A673 (cell line): ENCODE data around the gene HPRT1. TPM values are rescaled to one million over a fixed set of nuclear protein-coding genes. Genes with fewer than 3 reads are reported as not detected.
"Not testable (repeated sequence)": the region's sequence is repeated elsewhere in the genome, so short reads cannot be mapped to it uniquely, and the experiment has no call there.

Experiments
- BruUV-seq: library from RNA; stranded (reverse); fragments of 400-500 nt; replicated peaks from 2 replicates; lab custom pipeline; 2021; lab: Mats Ljungman, UMichigan
- CTCF ChIA-PET: fragments of 300-600 bp; sonication (Branson Sonifier 250); formaldehyde crosslinking; loops from one replicate; lab custom pipeline; 2022; ENCODE audit warnings: antibody characterized with exemption; lab: Charles Lee
- POLR2A ChIA-PET: fragments of 300-600 bp; sonication (Branson Sonifier 250); formaldehyde crosslinking; loops from one replicate; lab custom pipeline; 2022; ENCODE audit warnings: antibody characterized with exemption; ENCODE audit not compliant: low non-redundant PET; lab: Charles Lee
- DNase-seq: peaks from one replicate; pipeline ENCODE4 v3.0.0-alpha.2; 2015; ENCODE audit warnings: low spot score
- H3K27ac ChIP-seq: fragments of 200-600 bp; sonication (generic); 2 replicates; pipeline ENCODE4 v1.5.1; 2016; ENCODE audit warnings: mixed run types, low read depth, mild to moderate bottlenecking, mixed read lengths, antibody characterized with exemption, low read length; ENCODE audit not compliant: poor library complexity, severe bottlenecking
- H3K27me3 ChIP-seq: fragments of 200-600 bp; sonication (generic); replicated peaks from 2 replicates; pipeline ENCODE4 v1.6.1; 2017; ENCODE audit warnings: mixed run types, low read depth, mild to moderate bottlenecking, mixed read lengths, antibody characterized with exemption, low read length; ENCODE audit not compliant: insufficient read depth, poor library complexity
- H3K36me3 ChIP-seq: fragments of 200-600 bp; sonication (generic); 2 replicates; pipeline ENCODE4 v1.6.1; 2016; ENCODE audit warnings: mixed run types, mild to moderate bottlenecking, mixed read lengths, antibody characterized with exemption, low read length; ENCODE audit not compliant: insufficient read depth, poor library complexity, severe bottlenecking
- H3K4me1 ChIP-seq: fragments of 200-600 bp; sonication (generic); 2 replicates; pipeline ENCODE4 v1.6.1; 2017; ENCODE audit warnings: mixed run types, mild to moderate bottlenecking, mixed read lengths, antibody characterized with exemption, low read length; ENCODE audit not compliant: insufficient read depth, poor library complexity, severe bottlenecking
- H3K4me3 ChIP-seq: fragments of 200-600 bp; sonication (generic); 2 replicates; pipeline ENCODE4 v1.5.1; 2016; ENCODE audit warnings: low read depth, mixed run types, mild to moderate bottlenecking, mixed read lengths, low read length; ENCODE audit not compliant: poor library complexity, severe bottlenecking
- H3K9me3 ChIP-seq: fragments of 200-600 bp; sonication (generic); 2 replicates; pipeline ENCODE4 v1.6.1; 2016; ENCODE audit warnings: mixed run types, low read depth, mild to moderate bottlenecking, mixed read lengths, antibody characterized with exemption, low read length; ENCODE audit not compliant: poor library complexity, severe bottlenecking
- EZH2 ChIP-seq: fragments of 200-600 bp; sonication (generic); IDR thresholded peaks from 2 replicates; pipeline ENCODE4 v1.6.1; 2017; ENCODE audit warnings: borderline replicate concordance, low read depth, mild to moderate bottlenecking, mixed read lengths, antibody characterized with exemption, low read length; ENCODE audit not compliant: poor library complexity, severe bottlenecking
- intact Hi-C: fragments of 100-400 bp; cut with micrococcal nuclease; formaldehyde crosslinking; loops from one replicate; pipeline ENCODE4 v1.10.0; 2022; ENCODE audit not compliant: unreplicated experiment
- total RNA-seq: library from RNA; stranded (reverse); gene quantifications from 2 replicates; pipeline ENCODE4 v1.2.3, GENCODE V29; 2021
- TF ChIP-seq, protein P1 (sequence below): fragments of 300-800, 200-600 bp; sonication (generic); conservative IDR thresholded peaks from 2 replicates; pipeline ENCODE4 v1.5.1; 2017; ENCODE audit warnings: low read depth, mild to moderate bottlenecking, antibody characterized with exemption, low read length, moderate library complexity, mixed read lengths

The HPRT1 gene
- total RNA-seq, 1 experiment from 2014 or later, result 66.9 TPM

DNA sequence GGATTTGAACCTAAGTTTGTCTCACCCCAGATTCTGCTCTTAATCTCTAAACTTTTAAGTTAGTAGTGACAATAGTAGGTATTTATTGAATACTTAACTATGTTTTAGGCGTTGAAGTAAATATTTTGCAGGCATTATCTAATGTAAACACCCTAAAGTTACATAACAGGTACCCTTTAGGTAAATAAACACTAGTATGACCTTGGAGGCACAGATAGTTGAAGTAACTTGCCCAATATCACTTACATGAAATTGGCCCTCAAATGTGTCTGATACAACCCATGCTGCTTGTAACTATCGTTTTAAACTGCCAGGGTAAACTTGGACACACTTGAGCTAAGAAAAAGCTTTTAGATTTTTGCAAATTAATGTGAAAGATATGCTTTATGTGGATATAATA lies 3.0 kb downstream of the HPRT1 start:
- H3K27ac ChIP-seq, result no peak overlapping the region
- TF ChIP-seq, protein P1, sequence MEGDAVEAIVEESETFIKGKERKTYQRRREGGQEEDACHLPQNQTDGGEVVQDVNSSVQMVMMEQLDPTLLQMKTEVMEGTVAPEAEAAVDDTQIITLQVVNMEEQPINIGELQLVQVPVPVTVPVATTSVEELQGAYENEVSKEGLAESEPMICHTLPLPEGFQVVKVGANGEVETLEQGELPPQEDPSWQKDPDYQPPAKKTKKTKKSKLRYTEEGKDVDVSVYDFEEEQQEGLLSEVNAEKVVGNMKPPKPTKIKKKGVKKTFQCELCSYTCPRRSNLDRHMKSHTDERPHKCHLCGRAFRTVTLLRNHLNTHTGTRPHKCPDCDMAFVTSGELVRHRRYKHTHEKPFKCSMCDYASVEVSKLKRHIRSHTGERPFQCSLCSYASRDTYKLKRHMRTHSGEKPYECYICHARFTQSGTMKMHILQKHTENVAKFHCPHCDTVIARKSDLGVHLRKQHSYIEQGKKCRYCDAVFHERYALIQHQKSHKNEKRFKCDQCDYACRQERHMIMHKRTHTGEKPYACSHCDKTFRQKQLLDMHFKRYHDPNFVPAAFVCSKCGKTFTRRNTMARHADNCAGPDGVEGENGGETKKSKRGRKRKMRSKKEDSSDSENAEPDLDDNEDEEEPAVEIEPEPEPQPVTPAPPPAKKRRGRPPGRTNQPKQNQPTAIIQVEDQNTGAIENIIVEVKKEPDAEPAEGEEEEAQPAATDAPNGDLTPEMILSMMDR, result no peak
- TF ChIP-seq EZH2, result no peak
- no peak for DNase-seq
- intact Hi-C loops, result no loop called here
- H3K27me3 ChIP-seq, result no peaks in the 10 kb centered on the region
- BruUV-seq, result no TSS peak
- H3K9me3 ChIP-seq, result no peaks in the 10 kb centered on the region
- H3K4me3 ChIP-seq, result no peak overlapping the region
- CTCF ChIA-PET, result no interaction called here
- POLR2A ChIA-PET, result no interaction called here
- no peaks in the 10 kb centered on the region for H3K36me3 ChIP-seq
- no peaks in the 10 kb centered on the region for H3K4me1 ChIP-seq

DNA sequence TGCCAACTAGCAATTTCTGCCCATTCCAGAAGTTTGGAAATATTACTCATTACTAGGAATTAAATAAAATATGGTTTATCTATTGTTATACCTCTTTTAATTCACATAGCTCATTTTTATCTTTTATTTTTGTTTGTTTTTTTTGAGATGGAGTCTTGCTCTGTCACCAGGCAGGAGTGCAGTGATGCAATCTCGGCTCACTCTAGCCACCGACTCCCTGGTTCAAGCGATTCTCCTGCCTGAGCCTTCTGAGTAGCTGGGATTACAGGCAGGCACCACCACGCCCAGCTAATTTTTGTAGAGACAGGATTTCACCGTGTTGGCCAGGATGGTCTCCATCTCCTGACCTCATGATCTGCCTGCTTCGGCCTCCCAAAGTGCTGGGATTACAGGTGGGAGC lies 4.5 kb downstream of the HPRT1 start:
- DNase-seq, H3K9me3 ChIP-seq, CTCF ChIA-PET, H3K36me3 ChIP-seq, H3K27me3 ChIP-seq, H3K27ac ChIP-seq, POLR2A ChIA-PET, intact Hi-C loops, H3K4me3 ChIP-seq, BruUV-seq, H3K4me1 ChIP-seq: not testable (repeated sequence)

- Histone ChIP-seq H3K9me3 (no peaks in the 10 kb centered on the region), H3K4me3 (no peak overlapping the region), H3K27ac (no peak overlapping the region), H3K27me3 (no peaks in the 10 kb centered on the region), H3K4me1 (no peaks in the 10 kb centered on the region), H3K36me3 (no peaks in the 10 kb centered on the region)
- ChIA-PET CTCF (no interaction called here), POLR2A (no interaction called here)
- no peak for TF ChIP-seq EZH2
- TF ChIP-seq, protein P1, result no peak
- no TSS peak for BruUV-seq
- intact Hi-C loops, result no loop called here
- no peak for DNase-seq
These were observed 9.5 kb downstream of the HPRT1 start for GRCh38 chrX:134469486-134469885.

- TF ChIP-seq EZH2, result no peak
- TF ChIP-seq, protein P1, result no peak
- no peaks in the 10 kb centered on the region for H3K27me3 ChIP-seq
- intact Hi-C loops, result no loop called here
- ChIA-PET POLR2A (no interaction called here), CTCF (no interaction called here)
- H3K36me3 ChIP-seq, result no peaks in the 10 kb centered on the region
- H3K4me1 ChIP-seq, result no peaks in the 10 kb centered on the region
- no TSS peak for BruUV-seq
- H3K27ac ChIP-seq, result no peak overlapping the region
- H3K4me3 ChIP-seq, result no peak overlapping the region
- no peak for DNase-seq
- H3K9me3 ChIP-seq, result no peaks in the 10 kb centered on the region
These were observed 10.0 kb downstream of the HPRT1 start for GRCh38 chrX:134470013-134470412.
